Esophagus muscularis mucosa (tissue), 4 donors: ENCODE measurements around the gene FBN1. TPM values are rescaled to one million over a fixed set of nuclear protein-coding genes. Genes with fewer than 3 reads are reported as not detected.

Experiments
- DNase-seq: peaks from one replicate; pipeline ENCODE4 v3.0.0-alpha.2; 2017; ENCODE audit errors: extremely low spot score
- H3K27ac ChIP-seq, 4 donors: fragments of 200-600 bp; sonication (generic); replicated peaks in 1 of 4; 1 replicate in 3 of 4; 2 replicates in 1 of 4; pipeline ENCODE4 v1.5.1; 2016 to 2019; ENCODE audit warnings: mild to moderate bottlenecking in 1 of 4
- H3K27me3 ChIP-seq, 4 donors: fragments of 200-600 bp; sonication (generic); one replicate each; pipeline versions ENCODE4 v1.5.1 to v1.6.0; 2016 to 2019
- H3K36me3 ChIP-seq, 4 donors: fragments of 200-600 bp; sonication (generic); one replicate each; pipeline ENCODE4 v1.5.1; 2016 to 2019
- H3K4me1 ChIP-seq, 4 donors: fragments of 200-600 bp; sonication (generic); one replicate each; pipeline ENCODE4 v1.5.1; 2016 to 2019
- H3K4me3 ChIP-seq, 4 donors: fragments of 200-600 bp; sonication (generic); 1 replicate in 2 of 4; 2 replicates in 2 of 4; pipeline ENCODE4 v1.5.1; 2016 to 2019; ENCODE audit warnings: mild to moderate bottlenecking in 4 of 4, moderate library complexity in 1 of 4
- H3K9me3 ChIP-seq, 4 donors: fragments of 200-600 bp; sonication (generic); 1 replicate in 3 of 4; 2 replicates in 1 of 4; pipeline ENCODE4 v1.5.1; 2016 to 2019
- EP300 ChIP-seq: sonication (generic); formaldehyde crosslinking; IDR thresholded peaks from one replicate; pipeline ENCODE4 v1.6.1; 2017; ENCODE audit warnings: antibody characterized with exemption
- POLR2A ChIP-seq: fragments of 450-650 bp; IDR thresholded peaks from one replicate; pipeline ENCODE4 v1.6.1; 2017; ENCODE audit warnings: antibody characterized with exemption, moderate library complexity, mild to moderate bottlenecking, low read depth
- POLR2AphosphoS5 ChIP-seq, 2 donors: sonication (generic); formaldehyde crosslinking; IDR thresholded peaks; one replicate each; pipeline ENCODE4 v1.6.1; 2017; ENCODE audit warnings: antibody characterized with exemption in 2 of 2
- WGBS: methylation state at CpG from one replicate; pipeline ENCODE4 v1.1.5; 2018; 5-methylcytosine and 5-hydroxymethylcytosine counted together
- intact Hi-C: fragments of 100-400 bp; cut with DNase I; formaldehyde crosslinking; loops from one replicate; pipeline ENCODE4 v1.15.1; 2023
- total RNA-seq, 4 donors: library from RNA; depleted of rRNA; stranded (reverse); fragments of >200 nt; gene quantifications; one replicate each; pipeline versions ENCODE4 v1.1.0 to v1.2.1, GENCODE V29; 2016
- TF ChIP-seq, protein P1 (sequence below), 3 experiments: fragments of 200-600 bp in 2 of 3; fragments of 450-650 bp in 1 of 3; sonication (generic) in 2 of 3; IDR thresholded peaks; one replicate each; pipeline ENCODE4 v1.5.1; 2017 to 2019; ENCODE audit warnings: antibody characterized with exemption in 3 of 3, mild to moderate bottlenecking in 2 of 3, moderate library complexity in 1 of 3

The FBN1 gene
- total RNA-seq, 4 donors from 2014 or later, result 159 to 253 (median 226) TPM

DNA sequence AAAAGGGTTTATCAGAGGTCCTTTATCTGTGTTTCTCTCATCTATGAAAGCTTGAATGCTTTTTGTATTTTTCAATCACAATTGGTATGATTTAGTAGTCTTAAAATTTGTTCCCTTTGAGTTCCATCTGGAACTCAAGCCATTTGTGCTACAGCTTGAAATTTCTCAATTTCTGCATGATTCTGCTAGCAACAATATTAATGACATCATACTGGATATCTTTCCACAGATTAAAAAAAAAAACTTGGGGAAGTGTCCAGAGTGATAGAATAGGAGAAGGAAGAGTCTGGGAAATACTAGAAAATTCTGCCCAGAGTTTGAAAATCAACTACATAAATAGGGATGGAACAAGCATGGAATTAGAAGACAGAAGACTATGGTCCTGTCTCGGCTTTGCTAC, 9.3 kb upstream of the FBN1 start:
- no peak for DNase-seq
- Histone ChIP-seq H3K9me3 (no peaks in the 10 kb centered on the region), H3K4me3 (no peak overlapping the region), H3K27me3 (no peaks in the 10 kb centered on the region), H3K4me1 (peaks cover 0 to 4% (median 0%) of the 10 kb centered on the region in 4 donors), H3K27ac (peak overlapping the region; percentile 2 to 65 (median 36)), H3K36me3 (no peaks in the 10 kb centered on the region)
- 96% methylated on average over 1 of the region's 1 CpG for WGBS
- intact Hi-C loops, result no loop called here
- TF ChIP-seq EP300 (no peak), POLR2A (no peak), POLR2AphosphoS5 (IDR thresholded peaks at IDR 0.05) (no peak)
- TF ChIP-seq, protein P1, sequence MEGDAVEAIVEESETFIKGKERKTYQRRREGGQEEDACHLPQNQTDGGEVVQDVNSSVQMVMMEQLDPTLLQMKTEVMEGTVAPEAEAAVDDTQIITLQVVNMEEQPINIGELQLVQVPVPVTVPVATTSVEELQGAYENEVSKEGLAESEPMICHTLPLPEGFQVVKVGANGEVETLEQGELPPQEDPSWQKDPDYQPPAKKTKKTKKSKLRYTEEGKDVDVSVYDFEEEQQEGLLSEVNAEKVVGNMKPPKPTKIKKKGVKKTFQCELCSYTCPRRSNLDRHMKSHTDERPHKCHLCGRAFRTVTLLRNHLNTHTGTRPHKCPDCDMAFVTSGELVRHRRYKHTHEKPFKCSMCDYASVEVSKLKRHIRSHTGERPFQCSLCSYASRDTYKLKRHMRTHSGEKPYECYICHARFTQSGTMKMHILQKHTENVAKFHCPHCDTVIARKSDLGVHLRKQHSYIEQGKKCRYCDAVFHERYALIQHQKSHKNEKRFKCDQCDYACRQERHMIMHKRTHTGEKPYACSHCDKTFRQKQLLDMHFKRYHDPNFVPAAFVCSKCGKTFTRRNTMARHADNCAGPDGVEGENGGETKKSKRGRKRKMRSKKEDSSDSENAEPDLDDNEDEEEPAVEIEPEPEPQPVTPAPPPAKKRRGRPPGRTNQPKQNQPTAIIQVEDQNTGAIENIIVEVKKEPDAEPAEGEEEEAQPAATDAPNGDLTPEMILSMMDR (IDR thresholded peaks at IDR 0.05), result no peak

DNA sequence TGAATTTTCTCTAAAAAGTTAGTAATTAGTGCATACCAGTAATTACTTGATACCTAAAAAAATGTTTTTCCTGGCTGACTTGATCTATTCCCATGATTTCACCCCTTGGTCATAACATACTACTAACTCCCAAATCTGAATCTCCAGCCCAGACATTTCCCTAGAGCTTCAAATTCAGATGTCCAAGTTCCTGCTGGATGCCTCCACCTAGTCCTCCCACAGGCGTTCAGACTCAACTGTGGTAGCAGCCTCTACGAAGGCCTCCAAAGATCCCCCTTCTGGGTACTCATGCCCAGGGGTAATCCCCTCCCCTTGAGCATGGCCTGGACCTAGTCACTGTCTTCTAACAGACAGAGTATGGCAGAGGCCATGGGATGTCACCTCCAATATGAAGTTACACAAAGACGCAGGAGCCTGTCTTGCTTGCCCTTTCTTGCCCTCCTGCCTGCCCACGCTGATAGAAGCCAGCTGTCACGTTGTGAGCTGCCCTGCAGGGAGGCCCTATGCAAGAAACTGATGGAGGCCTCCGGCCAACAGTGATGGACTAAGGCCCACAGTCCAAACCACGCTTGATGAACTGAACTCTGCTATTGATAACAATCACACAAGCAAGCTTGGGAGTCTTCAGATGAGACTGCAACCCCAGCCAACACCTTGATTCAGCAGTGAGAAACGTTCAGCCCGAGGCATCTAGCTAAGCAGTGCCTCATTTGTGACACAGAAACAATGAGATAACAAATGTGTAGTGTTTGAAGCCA, 8.6 kb upstream of the FBN1 start:
- H3K4me1 ChIP-seq, result peaks cover 0 to 4% (median 0%) of the 10 kb centered on the region in 4 donors
- TF ChIP-seq POLR2A (no peak), EP300 (no peak), POLR2AphosphoS5 (IDR thresholded peaks at IDR 0.05) (no peak)
- TF ChIP-seq, protein P1 (IDR thresholded peaks at IDR 0.05), result no peak
- 75% methylated on average over 9 of the region's 9 CpGs for WGBS
- no peak overlapping the region for H3K4me3 ChIP-seq
- H3K27ac ChIP-seq, result peak overlapping the region; percentile 2 to 65 (median 22)
- intact Hi-C loops, result no loop called here
- H3K9me3 ChIP-seq, result no peaks in the 10 kb centered on the region
- H3K27me3 ChIP-seq, result no peaks in the 10 kb centered on the region
- H3K36me3 ChIP-seq, result no peaks in the 10 kb centered on the region
- DNase-seq, result peak; percentile 90

DNA sequence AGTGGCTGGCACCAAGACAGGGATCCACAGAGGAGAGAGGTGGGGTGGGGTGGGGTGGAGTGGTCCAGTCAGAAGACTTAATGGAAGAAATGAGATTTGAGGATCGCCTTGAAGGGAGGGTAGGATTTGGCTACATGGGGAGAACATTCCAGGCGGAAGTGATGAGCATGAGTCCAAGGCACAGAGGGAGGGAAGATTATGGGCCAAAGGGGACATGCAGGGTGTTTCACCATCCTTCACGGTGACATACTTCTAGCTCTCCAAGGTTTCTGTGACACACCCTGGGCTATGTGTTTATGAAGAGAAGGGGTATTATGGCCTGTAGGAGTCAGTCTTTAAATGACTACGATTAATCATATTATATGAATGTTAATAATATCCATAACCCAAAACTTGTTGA, 7.7 kb upstream of the FBN1 start:
- TF ChIP-seq EP300 (no peak), POLR2A (no peak), POLR2AphosphoS5 (IDR thresholded peaks at IDR 0.05) (no peak)
- TF ChIP-seq, protein P1 (IDR thresholded peaks at IDR 0.05), result no peak
- Histone ChIP-seq H3K36me3 (no peaks in the 10 kb centered on the region), H3K27ac (no peak overlapping the region), H3K9me3 (no peaks in the 10 kb centered on the region), H3K4me3 (no peak overlapping the region), H3K4me1 (peaks cover 0 to 4% (median 1%) of the 10 kb centered on the region in 4 donors), H3K27me3 (no peaks in the 10 kb centered on the region)
- peak; percentile 88 for DNase-seq
- intact Hi-C loops, result no loop called here
- 92% methylated on average over 4 of the region's 4 CpGs for WGBS

DNA sequence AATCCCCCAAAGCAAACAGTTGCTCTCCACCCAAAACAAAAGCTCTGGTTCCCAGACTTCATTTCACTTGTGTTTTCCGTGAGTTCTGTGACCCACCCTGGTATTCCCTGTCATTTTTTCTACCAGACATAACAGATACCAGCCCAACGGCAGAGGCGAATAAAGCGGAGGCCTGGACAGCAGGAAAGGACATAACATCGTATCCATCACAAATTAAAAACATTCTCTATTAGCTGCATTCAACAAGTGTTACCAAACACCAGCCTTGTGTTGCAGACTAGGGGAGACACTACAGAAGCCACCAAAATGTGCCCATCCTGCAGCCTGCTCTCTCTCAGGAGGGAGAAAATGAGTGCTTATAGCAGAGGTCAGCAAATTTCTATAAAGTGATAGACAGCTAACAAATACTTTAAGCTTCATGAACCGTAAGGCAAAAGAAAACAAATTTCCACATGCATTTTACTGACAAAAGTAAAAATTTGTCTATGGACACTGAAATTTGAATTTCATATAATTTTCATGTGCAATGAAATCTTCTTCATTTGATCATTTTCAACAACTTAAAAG, 7.1 kb upstream of the FBN1 start:
- Histone ChIP-seq H3K27ac (no peak overlapping the region), H3K36me3 (no peaks in the 10 kb centered on the region), H3K4me3 (no peak overlapping the region), H3K27me3 (no peaks in the 10 kb centered on the region), H3K9me3 (no peaks in the 10 kb centered on the region), H3K4me1 (peaks cover 0 to 7% (median 2%) of the 10 kb centered on the region in 4 donors)
- 83% methylated on average over 6 of the region's 6 CpGs for WGBS
- TF ChIP-seq POLR2AphosphoS5 (IDR thresholded peaks at IDR 0.05), result no peak
- TF ChIP-seq, protein P1 (IDR thresholded peaks at IDR 0.05), result no peak
- no peak for TF ChIP-seq EP300
- TF ChIP-seq POLR2A, result no peak
- peak; percentile 68 for DNase-seq
- intact Hi-C loops, result no loop called here
